Measurements from ENCODE around the gene POLE2. TPM values are rescaled to one million over a fixed set of nuclear protein-coding genes. Genes with fewer than 3 reads are reported as not detected.
"Not testable (repeated sequence)": the region's sequence is repeated elsewhere in the genome, so short reads cannot be mapped to it uniquely, and the experiment has no call there.

Gene POLE2
- total and polyA plus RNA-seq, 2 of the 13 experiments (the other 11 are each of a cell fraction or from before 2014, with no cell fraction given), result 16.6 to 37.0 TPM

- peak; percentile 71 for TF ChIP-seq KDM3A (CRISPR knock-in tag; IDR thresholded peaks at IDR 0.05; ENCODE audit: low read depth)
- peak; percentile 52 for TF ChIP-seq FOSL2 (CRISPR knock-in tag; IDR thresholded peaks at IDR 0.05)
- TF ChIP-seq ZNF816 (CRISPR knock-in tag; IDR thresholded peaks at IDR 0.05; ENCODE audit: borderline replicate concordance), result 0 out of 2 replicates have a peak, but pooled peaks have one; percentile 69
- TF ChIP-seq SOX5 (CRISPR knock-in tag; IDR thresholded peaks at IDR 0.05; ENCODE audit: borderline replicate concordance), result peak; percentile 61; the same call in 1 of the 2 replicates
- TF ChIP-seq FOXJ3 (CRISPR knock-in tag; IDR thresholded peaks at IDR 0.05; ENCODE audit: borderline replicate concordance), result peak; percentile 91; the same call in 1 of the 2 replicates
- TF ChIP-seq ZNF607 (CRISPR knock-in tag; IDR thresholded peaks at IDR 0.05; ENCODE audit: borderline replicate concordance), result 0 out of 2 replicates have a peak, but pooled peaks have one; percentile 29
- TF ChIP-seq ZBTB7B (CRISPR knock-in tag; IDR thresholded peaks at IDR 0.05), result peak; percentile 89
- 0 out of 2 replicates have a peak, but pooled peaks have one; percentile 54 for TF ChIP-seq ZMYM2 (CRISPR knock-in tag; IDR thresholded peaks at IDR 0.05)
- peak; percentile 43; the same call in 1 of the 2 replicates for TF ChIP-seq IRF2 (CRISPR knock-in tag; IDR thresholded peaks at IDR 0.05)
- peak; percentile 46; the same call in 1 of the 2 replicates for TF ChIP-seq KDM4B (CRISPR knock-in tag; IDR thresholded peaks at IDR 0.05)
- peak; percentile 46; the same call in 1 of the 2 replicates for TF ChIP-seq PATZ1 (CRISPR knock-in tag; IDR thresholded peaks at IDR 0.05)
- TF ChIP-seq ZMYM3 (CRISPR knock-in tag; IDR thresholded peaks at IDR 0.05), result peak; percentile 44; the same call in 1 of the 2 replicates
- peak; percentile 60; the same call in 1 of the 2 replicates for TF ChIP-seq FOXC1 (CRISPR knock-in tag; IDR thresholded peaks at IDR 0.05; ENCODE audit: borderline replicate concordance)
- TF ChIP-seq ZSCAN9 (CRISPR knock-in tag; IDR thresholded peaks at IDR 0.05; ENCODE audit: borderline replicate concordance), result peak; percentile 75; the same call in 1 of the 2 replicates
- TF ChIP-seq REPIN1 (CRISPR knock-in tag; IDR thresholded peaks at IDR 0.05; ENCODE audit: borderline replicate concordance, low read depth), result peak; percentile 67; the same call in 1 of the 2 replicates
- TF ChIP-seq SAP130 (CRISPR knock-in tag; IDR thresholded peaks at IDR 0.05; ENCODE audit: low read depth), result peak; percentile 59
- peak in 1 of 2 experiments; percentile 59; a peak in 2 of 4 replicates for TF ChIP-seq ATF4 (CRISPR knock-in tag; IDR thresholded peaks at IDR 0.05)
- TF ChIP-seq ZNF605 (CRISPR knock-in tag; IDR thresholded peaks at IDR 0.05), result peak; percentile 20; the same call in 1 of the 2 replicates
- peak; percentile 32 to 53; a peak in 3 of 4 replicates for TF ChIP-seq NR2F1 (CRISPR knock-in tag; IDR thresholded peaks at IDR 0.05)
- not testable (repeated sequence) for TF ChIP-seq HNF1A (IDR thresholded peaks at IDR 0.05; ENCODE audit: low read depth)
- TF ChIP-seq HNF1A (CRISPR knock-in tag; IDR thresholded peaks at IDR 0.05; ENCODE audit: borderline replicate concordance), result peak; percentile 67; the same call in 1 of the 2 replicates
- TF ChIP-seq GATAD1 (CRISPR knock-in tag; IDR thresholded peaks at IDR 0.05), result 0 out of 2 replicates have a peak, but pooled peaks have one; percentile 29
- TF ChIP-seq ZNF460 (CRISPR knock-in tag; IDR thresholded peaks at IDR 0.05; ENCODE audit: borderline replicate concordance), result peak; percentile 14; the same call in 1 of the 2 replicates
Observed at GRCh38 chr14:49721733-49722435, 33.9 kb upstream of the POLE2 start (continued).
